ENCODE measurements around the gene SLC2A13.

SLC2A13 gene

GRCh38 chr12:39712334-39712733 is 393.5 kb downstream of the SLC2A13 start:
- H3K4me3 ChIP-seq (ENCODE audit: insufficient read depth, low read length, poor library complexity, severe bottlenecking): no peak overlapping the region
- no peak overlapping the region for H3K4me2 ChIP-seq (ENCODE audit: low read depth, low read length, poor library complexity, severe bottlenecking)
- H3K36me3 ChIP-seq (ENCODE audit: low read length): no peaks in the 10 kb centered on the region
- no peak overlapping the region for H2AFZ ChIP-seq (ENCODE audit: low read depth, low read length, severe bottlenecking)
- TF ChIP-seq EZH2phosphoT487 (conservative IDR thresholded peaks at IDR 0.05; ENCODE audit: low read length) (no peak), CTCF (IDR thresholded peaks at IDR 0.05; ENCODE audit: insufficient read depth, low read length, poor library complexity, severe bottlenecking) (no peak)
- H3K9ac ChIP-seq (ENCODE audit: low read length): no peak overlapping the region
- H3F3A ChIP-seq (ENCODE audit: insufficient read depth): peaks cover 11% of the 10 kb centered on the region
- no peaks in the 10 kb centered on the region for H3K27me3 ChIP-seq (ENCODE audit: low read length)
- no peaks in the 10 kb centered on the region for H3K79me2 ChIP-seq (ENCODE audit: insufficient read depth, low read length)
- H3K9me3 ChIP-seq (ENCODE audit: insufficient read depth, low read length): no peaks in the 10 kb centered on the region
- no peaks in the 10 kb centered on the region for H3K9me2 ChIP-seq (replicated peaks; ENCODE audit: insufficient read depth, low read length)
- H3K27ac ChIP-seq (ENCODE audit: low read depth, low read length): no peak overlapping the region
- no peaks in the 10 kb centered on the region for H4K20me1 ChIP-seq (ENCODE audit: low read depth, low read length)
